ENCODE results near the gene GNG4. TPM values are rescaled to one million over a fixed set of nuclear protein-coding genes. Genes with fewer than 3 reads are reported as not detected.

GNG4 gene
- total and polyA plus RNA-seq, 12 donors: 0.04 to 0.15 (median 0.06) TPM; not detected in 9

- intact Hi-C loops (cut with DNase I): no loop called here
- TF ChIP-seq CTCF (IDR thresholded peaks at IDR 0.05): no peak
- ATAC-seq (no peak), DNase-seq (no peak)
- H3K27me3 ChIP-seq: peaks cover 0 to 27% (median 18%) of the 10 kb centered on the region in 7 donors
- WGBS, 2 donors: 90 to 93% methylated on average over 10 of the region's 10 CpGs
- no peak overlapping the region for H3K27ac ChIP-seq
- no peaks in the 10 kb centered on the region for H3K36me3 ChIP-seq
- no peak overlapping the region for H3K4me3 ChIP-seq
- peaks cover 0 to 9% (median 0%) of the 10 kb centered on the region in 9 donors for H3K4me1 ChIP-seq
- no peaks in the 10 kb centered on the region for H3K9me3 ChIP-seq
Observed at GRCh38 chr1:235637756-235638534, 11.6 kb downstream of the GNG4 start.

- H3K36me3 ChIP-seq: no peaks in the 10 kb centered on the region
- H3K27me3 ChIP-seq: peaks cover 0 to 22% (median under 1%) of the 10 kb centered on the region in 7 donors
- H3K27ac ChIP-seq: no peak overlapping the region
- no peak for ATAC-seq
- peaks cover 0 to 15% (median 0%) of the 10 kb centered on the region in 9 donors for H3K4me1 ChIP-seq
- DNase-seq: no peak
- WGBS, 2 donors: 72 to 78% methylated on average over 12 of the region's 12 CpGs
- intact Hi-C loops (cut with DNase I): no loop called here
- TF ChIP-seq CTCF (IDR thresholded peaks at IDR 0.05): no peak
- H3K9me3 ChIP-seq: no peaks in the 10 kb centered on the region
- no peak overlapping the region for H3K4me3 ChIP-seq
Observed at GRCh38 chr1:235635938-235636662, 13.5 kb downstream of the GNG4 start.

GRCh38 chr1:235632506-235633401 is 16.8 kb downstream of the GNG4 start:
- intact Hi-C loops (cut with DNase I): no loop called here
- no peak for TF ChIP-seq CTCF (IDR thresholded peaks at IDR 0.05)
- H3K9me3 ChIP-seq: no peaks in the 10 kb centered on the region
- peaks cover 0 to 15% (median 0%) of the 10 kb centered on the region in 9 donors for H3K4me1 ChIP-seq
- ATAC-seq: peak in 1 of 8 donors; percentile 42
- H3K4me3 ChIP-seq: peak overlapping the region in 8 of 10 donors; percentile 10 to 43 (median 36)
- peaks cover 0 to 28% (median 0%) of the 10 kb centered on the region in 7 donors for H3K27me3 ChIP-seq
- H3K27ac ChIP-seq: peak overlapping the region in 1 of 10 donors; percentile 36
- no peak for DNase-seq
- H3K36me3 ChIP-seq: no peaks in the 10 kb centered on the region
- 30 to 37% methylated on average over 14 of the region's 14 CpGs for WGBS, 2 donors

GRCh38 chr1:235631816-235632215 is 17.8 kb downstream of the GNG4 start:
- Histone ChIP-seq H3K4me3 (no peak overlapping the region), H3K36me3 (no peaks in the 10 kb centered on the region), H3K27ac (no peak overlapping the region), H3K4me1 (peaks cover 0 to 15% (median 0%) of the 10 kb centered on the region in 9 donors), H3K27me3 (peaks cover 0 to 28% (median 0%) of the 10 kb centered on the region in 7 donors), H3K9me3 (no peaks in the 10 kb centered on the region)
- no peak for ATAC-seq
- TF ChIP-seq CTCF (IDR thresholded peaks at IDR 0.05): no peak
- 87 to 93% methylated on average over 7 of the region's 7 CpGs for WGBS, 2 donors
- no peak for DNase-seq
- intact Hi-C loops (cut with DNase I): no loop called here

Data from heart right ventricle (tissue), 16 donors.